ENCODE results near the gene CEP83.

GRCh38 chr12:94263905-94264561 lies 195.6 kb downstream of the CEP83 start:
- TF ChIP-seq CTCF (IDR thresholded peaks at IDR 0.05; ENCODE audit: insufficient read depth, low read length, poor library complexity, severe bottlenecking) (no peak), EZH2phosphoT487 (conservative IDR thresholded peaks at IDR 0.05; ENCODE audit: low read length) (no peak)
